Activated naive CD4-positive, alpha-beta T cell treated with anti-CD3 and anti-CD28 coated beads, Interleukin-2, amount 50 U/mL, for 24 hours (primary cell): ENCODE data around the gene FOXP1.

Experiments
- H3K27ac Mint-ChIP-seq: one replicate; pipeline ENCODE4 v1.8.0; 2021; ENCODE audit warnings: mild to moderate bottlenecking, mixed read lengths
- H3K27me3 Mint-ChIP-seq: one replicate; pipeline ENCODE4 v1.8.0; 2021; ENCODE audit warnings: mixed read lengths
- H3K36me3 Mint-ChIP-seq: one replicate; pipeline ENCODE4 v1.8.0; 2021; ENCODE audit warnings: mixed read lengths
- H3K4me1 Mint-ChIP-seq: one replicate; pipeline ENCODE4 v1.8.0; 2021; ENCODE audit warnings: mixed read lengths
- H3K4me3 Mint-ChIP-seq: one replicate; pipeline ENCODE4 v1.8.0; 2021; ENCODE audit warnings: mild to moderate bottlenecking, mixed read lengths
- H3K9me3 Mint-ChIP-seq: one replicate; pipeline ENCODE4 v1.8.0; 2021; ENCODE audit warnings: mixed read lengths

The FOXP1 gene

DNA sequence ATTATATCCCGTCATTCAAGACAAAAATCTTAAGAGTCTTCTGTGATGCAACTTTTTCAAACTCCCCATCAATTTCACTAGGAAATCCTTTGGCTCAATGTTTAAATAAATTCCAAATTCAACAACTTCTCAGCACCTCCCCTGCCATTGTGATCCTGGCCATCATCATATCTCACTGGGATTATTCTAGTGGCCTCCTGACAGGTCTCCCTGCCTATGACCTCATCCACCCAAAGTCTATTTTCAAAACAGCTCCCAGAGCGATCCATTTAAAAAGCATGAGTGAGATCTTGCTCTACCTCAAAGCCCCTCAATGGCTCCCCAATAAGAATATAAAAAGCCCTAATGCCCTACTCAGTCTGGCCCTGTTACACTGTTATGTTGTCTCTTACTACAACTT lies 293.2 kb downstream of the FOXP1 start:
- Mint-ChIP-seq H3K36me3 (peaks cover 34% of the 10 kb centered on the region), H3K4me3 (peak overlapping the region; percentile 16), H3K4me1 (peaks cover 79% of the 10 kb centered on the region), H3K27ac (peak overlapping the region; percentile 94), H3K27me3 (no peaks in the 10 kb centered on the region), H3K9me3 (no peaks in the 10 kb centered on the region)

DNA sequence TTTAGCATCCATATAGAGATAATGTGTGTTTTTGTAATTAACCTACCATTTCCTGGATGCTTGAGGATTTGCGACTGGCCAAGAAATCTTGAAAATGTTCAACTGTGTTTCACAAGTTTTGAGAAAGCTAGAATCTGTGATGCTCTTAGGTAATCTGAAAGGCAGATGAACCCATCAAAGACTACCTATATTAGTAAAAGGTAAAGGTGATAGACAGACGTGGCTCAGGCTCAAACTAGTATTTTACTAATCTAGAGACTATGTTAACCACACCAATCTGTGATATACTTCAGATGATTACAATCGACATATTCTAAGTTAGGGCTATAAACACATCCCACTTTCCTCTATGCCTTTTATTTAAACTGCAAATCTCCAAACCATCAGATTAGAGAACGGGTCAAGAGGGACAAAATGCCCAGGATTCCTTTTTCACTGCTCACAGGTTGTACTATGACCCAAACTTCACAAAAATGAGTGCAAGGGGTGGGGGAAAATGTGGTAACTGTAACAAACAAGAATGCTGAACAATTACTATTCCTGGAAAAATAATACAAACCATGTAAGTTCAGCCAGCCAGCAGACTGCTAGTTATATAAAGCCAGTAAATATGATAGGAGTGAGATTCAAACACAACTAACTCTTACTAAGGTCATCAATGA lies 295.1 kb downstream of the FOXP1 start:
- Mint-ChIP-seq H3K27ac (peak overlapping the region; percentile 97), H3K4me3 (peak overlapping the region; percentile 66), H3K36me3 (peaks cover 34% of the 10 kb centered on the region), H3K9me3 (no peaks in the 10 kb centered on the region), H3K27me3 (no peaks in the 10 kb centered on the region), H3K4me1 (peaks cover 80% of the 10 kb centered on the region)

DNA sequence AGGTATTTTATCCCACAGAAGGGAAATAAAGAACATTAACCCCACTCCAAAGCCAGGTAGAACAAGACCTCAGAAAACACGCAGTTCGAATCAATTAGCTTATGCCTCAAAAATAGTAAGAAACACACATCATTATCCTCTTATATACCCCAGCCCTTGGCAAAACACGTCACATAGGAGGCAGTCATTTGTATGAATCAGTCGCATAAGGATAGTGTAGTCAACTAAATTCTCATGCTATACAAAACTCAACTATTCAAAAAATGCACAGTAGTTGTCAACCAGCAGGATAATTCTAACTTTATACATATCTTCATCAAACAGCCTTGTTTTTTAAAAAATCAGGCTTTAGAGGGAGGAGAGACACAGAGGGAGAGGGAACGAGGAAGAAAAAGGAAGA lies 298.4 kb downstream of the FOXP1 start:
- H3K9me3 Mint-ChIP-seq, result no peaks in the 10 kb centered on the region
- H3K4me1 Mint-ChIP-seq, result peaks cover 73% of the 10 kb centered on the region
- H3K27ac Mint-ChIP-seq, result peak overlapping the region; percentile 86
- H3K4me3 Mint-ChIP-seq, result peak overlapping the region; percentile 53
- H3K27me3 Mint-ChIP-seq, result no peaks in the 10 kb centered on the region
- peaks cover 24% of the 10 kb centered on the region for H3K36me3 Mint-ChIP-seq

DNA sequence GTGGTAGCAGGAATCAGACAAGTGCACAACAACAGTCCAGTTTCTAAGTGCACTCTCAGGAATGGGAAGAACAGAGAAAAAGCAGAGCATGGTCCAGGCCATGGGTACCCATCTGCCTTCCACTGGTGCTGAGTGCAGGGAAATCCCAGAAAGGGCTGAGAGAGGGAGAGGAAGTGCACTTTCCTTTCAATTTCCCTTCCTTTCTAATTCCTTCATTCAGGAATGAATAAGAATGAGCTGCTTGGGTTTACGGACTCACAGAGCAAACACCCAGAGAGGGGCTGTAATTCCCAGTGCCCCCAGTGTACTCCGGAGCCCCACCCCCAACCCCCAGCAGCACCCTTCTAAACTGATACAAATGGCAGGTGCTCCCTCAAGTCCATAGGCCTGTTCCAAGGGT lies 300.6 kb downstream of the FOXP1 start:
- Mint-ChIP-seq H3K27me3 (no peaks in the 10 kb centered on the region), H3K4me1 (peaks cover 62% of the 10 kb centered on the region), H3K9me3 (no peaks in the 10 kb centered on the region), H3K27ac (no peak overlapping the region), H3K36me3 (peaks cover 14% of the 10 kb centered on the region), H3K4me3 (peak overlapping the region; percentile 34)

DNA sequence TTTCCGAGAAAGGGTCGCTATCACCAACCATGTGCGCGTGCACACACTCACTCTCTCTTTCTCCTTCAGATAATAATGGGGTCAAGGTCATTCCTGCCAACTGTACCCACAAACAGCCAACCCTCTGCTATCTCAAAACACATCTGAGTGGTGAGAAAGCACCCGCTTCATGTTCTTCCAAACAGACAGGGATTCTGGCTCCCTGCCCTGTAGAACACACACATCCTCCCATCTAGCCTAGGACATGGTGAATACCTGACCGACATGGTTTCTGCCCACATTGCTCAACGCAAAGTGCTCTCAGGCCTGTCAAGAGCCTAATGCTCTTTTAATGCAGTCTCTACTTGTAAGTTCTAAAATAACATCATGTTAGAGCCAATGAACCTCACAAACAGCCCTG lies 302.2 kb downstream of the FOXP1 start:
- Mint-ChIP-seq H3K36me3 (peaks cover 20% of the 10 kb centered on the region), H3K27me3 (no peaks in the 10 kb centered on the region), H3K27ac (peak overlapping the region; percentile 59), H3K9me3 (no peaks in the 10 kb centered on the region), H3K4me1 (peaks cover 69% of the 10 kb centered on the region), H3K4me3 (no peak overlapping the region)

DNA sequence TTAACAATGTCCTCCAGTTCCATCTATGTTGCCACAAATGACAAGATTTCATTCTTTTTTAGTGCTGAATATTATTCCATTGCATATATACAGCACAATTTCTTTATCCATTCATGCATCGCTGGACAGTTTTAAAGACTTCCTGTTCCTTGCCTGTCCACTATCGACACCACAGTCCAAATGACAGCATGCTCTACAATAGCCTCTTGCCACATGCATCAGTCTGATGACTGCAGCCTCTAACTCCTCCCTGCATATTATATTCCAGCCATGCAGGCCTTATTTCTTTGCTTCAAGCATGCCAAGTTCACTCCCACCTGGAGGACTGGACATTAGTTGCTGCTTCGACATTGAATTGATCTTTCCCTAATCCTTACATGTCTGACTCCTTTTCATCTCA lies 306.2 kb downstream of the FOXP1 start:
- no peaks in the 10 kb centered on the region for H3K9me3 Mint-ChIP-seq
- H3K27me3 Mint-ChIP-seq, result no peaks in the 10 kb centered on the region
- H3K27ac Mint-ChIP-seq, result peak overlapping the region; percentile 52
- peak overlapping the region; percentile 23 for H3K4me3 Mint-ChIP-seq
- H3K36me3 Mint-ChIP-seq, result peaks cover 17% of the 10 kb centered on the region
- peaks cover 71% of the 10 kb centered on the region for H3K4me1 Mint-ChIP-seq

DNA sequence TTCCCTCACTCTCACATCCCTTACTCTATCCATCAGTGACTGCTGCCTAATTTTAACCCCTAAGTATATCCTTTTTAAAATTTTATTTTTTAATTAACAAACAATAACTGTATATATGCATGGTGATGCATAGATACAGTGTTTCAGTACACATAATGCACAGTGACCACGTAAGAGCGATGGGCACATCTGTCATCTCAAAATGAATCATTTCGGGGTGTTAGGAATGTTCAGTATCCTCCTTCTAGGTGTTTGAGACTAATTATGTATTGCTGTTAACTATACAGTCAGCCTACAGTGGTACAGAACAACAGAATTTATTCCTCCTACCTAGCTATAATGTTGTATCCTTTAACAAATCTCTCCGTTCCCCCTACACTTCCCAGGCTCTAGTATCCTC lies 307.0 kb downstream of the FOXP1 start:
- Mint-ChIP-seq H3K4me1 (peaks cover 76% of the 10 kb centered on the region), H3K9me3 (peaks cover 4% of the 10 kb centered on the region), H3K4me3 (no peak overlapping the region), H3K36me3 (peaks cover 18% of the 10 kb centered on the region), H3K27ac (peak overlapping the region; percentile 71), H3K27me3 (no peaks in the 10 kb centered on the region)

DNA sequence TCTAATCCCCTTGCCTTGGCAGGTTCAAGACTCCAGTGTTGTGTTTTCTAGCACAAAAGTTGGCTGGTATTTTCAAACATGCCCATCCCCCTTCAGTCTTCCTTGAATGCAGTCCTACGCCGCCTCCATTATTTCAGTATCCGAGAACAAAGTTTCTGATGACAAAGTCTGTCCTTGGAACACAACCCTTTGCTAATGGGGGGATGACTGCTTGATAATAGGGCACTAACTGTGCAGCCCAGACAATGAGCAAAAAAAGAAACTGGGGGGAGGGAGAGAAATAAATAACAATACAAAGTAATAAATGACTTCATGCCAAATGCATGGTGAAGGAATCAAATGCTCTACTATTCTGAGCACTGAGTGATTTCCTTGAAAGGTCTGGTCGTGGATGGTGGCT lies 310.1 kb downstream of the FOXP1 start:
- Mint-ChIP-seq H3K9me3 (peaks cover 4% of the 10 kb centered on the region), H3K4me1 (peaks cover 94% of the 10 kb centered on the region), H3K4me3 (no peak overlapping the region), H3K27ac (peak overlapping the region; percentile 92), H3K27me3 (no peaks in the 10 kb centered on the region), H3K36me3 (peaks cover 23% of the 10 kb centered on the region)

DNA sequence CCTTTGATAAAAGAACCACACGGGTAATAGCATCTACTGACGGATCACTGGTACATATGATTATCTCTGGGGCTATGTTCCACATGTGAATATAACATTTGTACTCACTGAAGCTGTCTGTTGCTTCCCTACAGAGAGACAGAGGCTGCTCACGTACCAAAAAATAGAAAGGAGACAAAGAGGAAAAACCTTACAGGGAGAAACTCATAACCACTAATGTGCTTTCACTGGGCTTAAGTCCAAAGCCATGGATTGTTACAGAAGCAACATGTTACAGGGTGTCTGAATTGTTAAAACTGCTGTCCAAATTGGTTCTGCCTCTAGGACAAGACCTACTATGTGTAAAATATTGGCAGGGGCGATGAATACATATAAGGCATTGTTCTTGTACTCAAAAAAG lies 311.9 kb downstream of the FOXP1 start:
- peaks cover 94% of the 10 kb centered on the region for H3K4me1 Mint-ChIP-seq

DNA sequence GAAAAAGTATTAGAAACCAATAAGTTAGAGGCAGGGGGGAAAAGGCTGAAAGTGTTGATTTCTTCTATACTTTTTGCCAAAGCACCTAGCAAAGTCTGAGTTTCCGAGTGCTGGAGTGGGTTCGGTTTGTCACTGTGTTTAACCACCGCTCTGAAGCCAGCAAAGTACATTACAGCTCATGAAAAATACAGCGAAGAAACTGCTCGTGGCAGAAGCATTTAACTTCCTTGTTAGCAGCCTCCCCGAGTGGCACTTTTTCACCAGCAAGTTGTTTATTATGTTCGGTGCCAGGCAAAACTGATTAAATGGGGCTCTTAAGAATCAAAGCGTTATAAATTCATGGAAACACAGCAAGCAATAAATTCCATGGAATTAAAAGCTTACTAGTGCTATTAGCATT lies 313.6 kb downstream of the FOXP1 start:
- peaks cover 91% of the 10 kb centered on the region for H3K4me1 Mint-ChIP-seq

More for the DNA sequence above, 311.9 kb downstream of the FOXP1 start:
- Mint-ChIP-seq H3K36me3 (peaks cover 26% of the 10 kb centered on the region), H3K27me3 (no peaks in the 10 kb centered on the region), H3K9me3 (peaks cover 4% of the 10 kb centered on the region), H3K4me3 (peak overlapping the region; percentile 5), H3K27ac (peak overlapping the region; percentile 97)

DNA sequence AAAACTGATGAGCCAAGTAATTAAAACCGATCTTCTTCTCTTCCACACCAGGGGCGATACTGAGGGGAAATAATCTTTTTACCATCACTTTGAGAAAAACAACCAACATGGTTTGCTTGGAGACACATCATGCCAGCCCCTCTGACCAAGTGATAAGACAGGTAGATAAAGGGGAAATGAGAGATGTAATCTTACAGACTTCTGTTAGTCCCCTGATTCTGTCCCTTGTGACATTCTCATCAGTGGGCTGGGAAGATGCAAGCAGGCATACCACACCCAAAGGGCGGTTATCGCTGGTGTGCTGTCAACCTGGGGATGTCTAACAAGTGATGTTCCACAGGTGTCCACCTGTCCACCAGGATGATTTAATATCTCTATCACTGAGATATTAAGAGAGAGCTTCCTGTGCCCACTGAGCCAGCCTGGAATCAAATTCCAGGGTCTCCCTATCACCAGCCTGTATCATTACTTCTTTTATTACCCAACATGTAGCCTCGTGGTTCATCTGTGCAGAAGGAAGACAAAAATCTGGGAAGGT lies 315.0 kb downstream of the FOXP1 start:
- Mint-ChIP-seq H3K9me3 (peaks cover 4% of the 10 kb centered on the region), H3K27me3 (no peaks in the 10 kb centered on the region), H3K4me3 (peak overlapping the region; percentile 48), H3K36me3 (peaks cover 31% of the 10 kb centered on the region), H3K4me1 (peaks cover 91% of the 10 kb centered on the region), H3K27ac (peak overlapping the region; percentile 97)

More for the DNA sequence above, 313.6 kb downstream of the FOXP1 start:
- Mint-ChIP-seq H3K27me3 (no peaks in the 10 kb centered on the region), H3K36me3 (peaks cover 33% of the 10 kb centered on the region), H3K9me3 (peaks cover 4% of the 10 kb centered on the region), H3K4me3 (peak overlapping the region; percentile 75), H3K27ac (peak overlapping the region; percentile 97)

DNA sequence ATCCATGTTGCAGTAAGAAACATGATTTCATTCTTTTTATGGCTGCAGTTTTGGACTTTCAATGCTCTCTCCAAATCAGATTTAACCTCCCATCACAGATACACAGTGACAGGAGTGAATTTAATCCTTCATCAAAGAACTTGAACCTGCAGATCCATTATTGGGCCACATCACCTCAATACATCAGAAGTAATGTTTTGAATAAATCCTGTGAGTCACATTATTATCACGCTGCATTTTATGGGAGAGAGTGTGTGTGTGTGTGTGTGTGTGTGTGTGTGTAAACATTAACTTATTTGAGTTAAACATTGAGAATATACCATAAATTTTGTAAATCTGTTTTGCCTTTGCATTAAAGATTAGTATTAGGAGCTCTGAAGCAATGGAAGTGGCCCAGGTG lies 316.7 kb downstream of the FOXP1 start:
- H3K27me3 Mint-ChIP-seq, result no peaks in the 10 kb centered on the region
- peaks cover 90% of the 10 kb centered on the region for H3K4me1 Mint-ChIP-seq
- peaks cover 2% of the 10 kb centered on the region for H3K9me3 Mint-ChIP-seq
- H3K27ac Mint-ChIP-seq, result peak overlapping the region; percentile 57
- peaks cover 29% of the 10 kb centered on the region for H3K36me3 Mint-ChIP-seq
- H3K4me3 Mint-ChIP-seq, result no peak overlapping the region

DNA sequence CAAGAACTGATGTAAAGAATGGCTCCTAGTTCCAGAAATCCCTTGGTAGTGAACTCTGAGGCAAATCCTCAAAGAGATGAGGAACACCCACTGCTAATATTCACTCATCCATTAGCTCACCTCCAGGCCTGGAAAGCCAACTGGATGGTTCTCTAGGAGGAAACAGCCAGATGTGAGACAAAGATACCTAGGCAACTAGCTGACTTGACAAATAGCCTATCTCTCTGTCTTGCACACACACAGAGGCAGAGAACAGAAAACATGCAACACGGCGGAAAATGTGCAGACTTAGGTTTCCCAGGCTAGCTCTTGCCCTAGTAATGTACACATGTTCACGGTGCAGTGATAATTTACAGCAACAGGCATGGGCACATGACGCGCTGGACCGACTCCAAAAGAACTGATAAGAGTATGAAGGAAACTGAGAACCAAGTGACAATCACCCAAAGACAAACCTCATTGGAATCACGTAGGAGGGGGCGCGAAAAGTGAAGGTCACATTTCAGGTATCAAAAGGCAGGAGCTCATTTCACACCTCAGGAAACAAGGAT lies 318.1 kb downstream of the FOXP1 start:
- Mint-ChIP-seq H3K9me3 (no peaks in the 10 kb centered on the region), H3K27me3 (no peaks in the 10 kb centered on the region), H3K27ac (peak overlapping the region; percentile 91), H3K4me3 (peak overlapping the region; percentile 8), H3K4me1 (peaks cover 85% of the 10 kb centered on the region), H3K36me3 (peaks cover 29% of the 10 kb centered on the region)

DNA sequence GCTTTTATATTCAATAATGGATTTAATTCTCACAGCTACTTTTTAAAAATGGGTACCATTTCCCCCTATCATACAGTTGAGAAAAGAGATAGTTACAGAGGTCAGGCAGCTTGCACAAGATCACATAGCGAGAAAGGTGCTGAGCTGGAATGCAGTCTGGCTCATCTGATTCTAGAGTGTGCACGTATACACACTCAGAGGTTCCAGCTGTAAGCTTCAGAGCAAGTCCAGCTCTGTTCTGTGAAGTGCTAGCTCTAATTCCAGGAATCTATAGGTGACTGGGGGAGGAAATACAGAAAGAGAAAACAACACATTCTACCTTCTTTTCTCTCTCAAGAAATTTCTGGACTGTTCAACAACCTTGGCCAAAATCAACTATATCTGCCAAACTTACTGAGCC lies 318.7 kb downstream of the FOXP1 start:
- no peaks in the 10 kb centered on the region for H3K27me3 Mint-ChIP-seq
- peaks cover 27% of the 10 kb centered on the region for H3K36me3 Mint-ChIP-seq
- H3K4me3 Mint-ChIP-seq, result peak overlapping the region; percentile 11
- peak overlapping the region; percentile 91 for H3K27ac Mint-ChIP-seq
- H3K9me3 Mint-ChIP-seq, result no peaks in the 10 kb centered on the region
- peaks cover 79% of the 10 kb centered on the region for H3K4me1 Mint-ChIP-seq

DNA sequence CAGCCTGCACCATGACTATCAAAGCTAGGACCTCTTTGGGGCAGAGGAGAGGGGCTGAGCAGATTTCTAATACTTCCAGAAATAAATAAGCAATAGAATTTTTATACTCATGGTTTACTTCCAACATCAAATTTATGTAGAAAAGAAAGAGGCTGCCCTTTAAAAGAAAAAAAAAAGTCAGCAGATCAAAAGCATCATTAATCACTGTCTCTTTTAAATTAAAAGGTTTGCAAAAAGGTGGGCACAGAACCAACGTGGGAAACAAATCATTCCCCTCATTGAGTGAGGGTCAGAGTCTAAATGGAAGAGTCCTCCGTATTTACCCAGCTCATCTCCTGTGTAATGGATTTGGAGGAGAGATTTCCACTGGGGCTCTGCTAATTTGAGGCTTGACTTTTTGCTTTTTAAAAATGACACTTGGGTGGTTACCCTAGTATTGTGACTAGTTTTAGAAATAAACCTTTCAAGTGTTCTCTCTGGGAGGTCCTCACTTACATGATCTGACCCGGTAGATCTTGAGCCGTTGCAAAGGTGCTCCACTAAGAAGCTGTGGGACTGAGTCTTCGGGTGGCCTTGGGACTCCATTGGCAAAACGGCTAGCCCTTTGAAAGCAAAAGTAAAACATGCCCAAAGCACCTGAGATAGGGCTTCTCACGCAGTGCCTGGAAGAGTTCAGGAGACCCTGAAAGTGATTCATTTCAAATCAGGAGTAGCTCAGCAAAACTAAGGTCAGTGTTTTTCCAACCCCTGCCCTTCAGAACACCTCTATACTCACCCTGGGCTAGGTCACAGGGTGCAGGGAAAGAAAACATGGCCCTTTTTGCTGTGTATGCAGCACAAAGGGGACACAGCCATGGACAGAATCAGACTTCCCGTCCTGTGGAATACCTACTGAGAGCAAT lies 320.9 kb downstream of the FOXP1 start:
- H3K36me3 Mint-ChIP-seq, result peaks cover 33% of the 10 kb centered on the region
- H3K4me1 Mint-ChIP-seq, result peaks cover 82% of the 10 kb centered on the region
- H3K9me3 Mint-ChIP-seq, result no peaks in the 10 kb centered on the region
- peak overlapping the region; percentile 43 for H3K4me3 Mint-ChIP-seq
- H3K27ac Mint-ChIP-seq, result peak overlapping the region; percentile 90
- no peaks in the 10 kb centered on the region for H3K27me3 Mint-ChIP-seq

DNA sequence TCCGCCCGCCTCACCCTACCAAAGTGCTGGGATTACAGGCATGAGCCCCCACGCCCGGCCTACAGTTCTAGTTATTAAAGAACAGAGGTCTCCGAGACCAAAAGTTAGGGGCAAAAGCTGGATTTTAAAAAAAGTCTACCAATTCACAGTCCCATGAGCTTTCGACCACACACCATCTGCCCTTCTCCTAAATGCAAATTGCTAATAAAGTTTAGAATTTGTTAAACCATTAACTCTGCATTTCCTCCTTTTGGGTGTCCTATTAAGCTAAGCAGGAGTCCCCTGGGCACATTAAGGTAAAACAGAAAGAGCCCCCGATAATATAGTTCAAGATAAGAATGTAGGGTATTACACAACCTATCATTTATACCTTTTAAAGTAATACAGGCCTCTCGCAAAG lies 322.7 kb downstream of the FOXP1 start:
- H3K36me3 Mint-ChIP-seq, result peaks cover 31% of the 10 kb centered on the region
- peaks cover 81% of the 10 kb centered on the region for H3K4me1 Mint-ChIP-seq
- H3K4me3 Mint-ChIP-seq, result no peak overlapping the region
- H3K9me3 Mint-ChIP-seq, result no peaks in the 10 kb centered on the region
- H3K27me3 Mint-ChIP-seq, result no peaks in the 10 kb centered on the region
- H3K27ac Mint-ChIP-seq, result no peak overlapping the region
